CD14-positive monocyte (primary cell): ENCODE data around the gene TNNI2. TPM values are rescaled to one million over a fixed set of nuclear protein-coding genes. Genes with fewer than 3 reads are reported as not detected.

Source experiments
- DNase-seq, 3 donors: peaks; one replicate each; pipeline ENCODE4 v3.0.0-alpha.2; 2011 to 2022
- H2AFZ ChIP-seq: 2 replicates; pipeline ENCODE4 v1.6.0; 2012; ENCODE audit warnings: mild to moderate bottlenecking, low read depth, low read length, inconsistent platforms; ENCODE audit not compliant: insufficient read depth, poor library complexity, severe bottlenecking
- H3K27ac ChIP-seq, 2 donors: 1 replicate in 1 of 2; 2 replicates in 1 of 2; pipeline ENCODE4 v1.5.1; 2012 to 2013; ENCODE audit warnings: low read length in 2 of 2, control low read depth in 1 of 2, inconsistent platforms in 1 of 2, low read depth in 1 of 2, mild to moderate bottlenecking in 1 of 2
- H3K27me3 ChIP-seq, 2 donors: one replicate each; pipeline versions ENCODE4 v1.6.0 to v1.6.1; 2011 to 2013; ENCODE audit warnings: low read length in 2 of 2; ENCODE audit not compliant: control insufficient read depth in 2 of 2, insufficient read depth in 2 of 2
- H3K36me3 ChIP-seq, 2 donors: replicated peaks in 1 of 2; 1 replicate in 1 of 2; 2 replicates in 1 of 2; pipeline versions ENCODE4 v1.5.1 to v1.6.1; 2012 to 2013; ENCODE audit warnings: low read length in 2 of 2, control low read depth in 1 of 2, inconsistent platforms in 1 of 2, mild to moderate bottlenecking in 1 of 2; ENCODE audit not compliant: insufficient read depth in 2 of 2, control insufficient read depth in 1 of 2
- H3K4me1 ChIP-seq, 2 donors: 1 replicate in 1 of 2; 2 replicates in 1 of 2; pipeline versions ENCODE4 v1.5.1 to v1.6.1; 2012 to 2013; ENCODE audit warnings: low read length in 2 of 2, control low read depth in 1 of 2, inconsistent platforms in 1 of 2, mild to moderate bottlenecking in 1 of 2, moderate library complexity in 1 of 2; ENCODE audit not compliant: insufficient read depth in 2 of 2, control insufficient read depth in 1 of 2
- H3K4me2 ChIP-seq: replicated peaks from 2 replicates; pipeline ENCODE3; 2012; ENCODE audit warnings: low read length, moderate library complexity, mild to moderate bottlenecking; ENCODE audit not compliant: poor library complexity, severe bottlenecking; ENCODE audit errors: extremely low read depth
- H3K4me3 ChIP-seq, 3 experiments: fragments of 200-600 bp in 1 of 3; sonication (generic) in 1 of 3; replicated peaks in 1 of 3; 1 replicate in 2 of 3; 2 replicates in 1 of 3; pipeline ENCODE4 v1.5.1; 2011 to 2013; ENCODE audit warnings: low read length in 3 of 3, mild to moderate bottlenecking in 3 of 3, control low read depth in 2 of 3, low read depth in 2 of 3, inconsistent platforms in 1 of 3, moderate library complexity in 1 of 3
- H3K79me2 ChIP-seq: 2 replicates; pipeline ENCODE4 v1.6.0; 2012; ENCODE audit warnings: mild to moderate bottlenecking, control low read depth, inconsistent platforms, low read length, moderate library complexity; ENCODE audit not compliant: insufficient read depth
- H3K9ac ChIP-seq: 2 replicates; pipeline ENCODE4 v1.6.0; 2017; ENCODE audit warnings: low read length, mild to moderate bottlenecking; ENCODE audit not compliant: insufficient read depth, poor library complexity, severe bottlenecking
- H3K9me3 ChIP-seq, 2 donors: replicated peaks in 1 of 2; 1 replicate in 1 of 2; 2 replicates in 1 of 2; pipeline versions ENCODE4 v1.5.1 to v1.6.1; 2012 to 2013; ENCODE audit warnings: low read length in 2 of 2, control low read depth in 1 of 2; ENCODE audit not compliant: control insufficient read depth in 1 of 2, insufficient read depth in 1 of 2
- H4K20me1 ChIP-seq: 2 replicates; pipeline ENCODE4 v1.6.0; 2012; ENCODE audit warnings: mild to moderate bottlenecking, low read length, control low read depth, moderate library complexity; ENCODE audit not compliant: insufficient read depth
- H3K27ac Mint-ChIP-seq, 7 donors: one replicate each; pipeline ENCODE4 v1.8.0; 2020; ENCODE audit warnings: mild to moderate bottlenecking in 7 of 7, mixed read lengths in 7 of 7, moderate library complexity in 6 of 7, inconsistent platforms in 2 of 7
- H3K27me3 Mint-ChIP-seq, 3 donors: one replicate each; pipeline ENCODE4 v1.8.0; 2021 to 2022; ENCODE audit warnings: low read depth in 3 of 3, mild to moderate bottlenecking in 3 of 3, mixed read lengths in 3 of 3, moderate library complexity in 3 of 3, inconsistent platforms in 1 of 3
- H3K36me3 Mint-ChIP-seq, 2 donors: one replicate each; pipeline ENCODE4 v1.8.0; 2020; ENCODE audit warnings: mixed read lengths in 2 of 2, inconsistent platforms in 1 of 2, mild to moderate bottlenecking in 1 of 2
- H3K4me1 Mint-ChIP-seq: one replicate; pipeline ENCODE4 v1.8.0; 2020; ENCODE audit warnings: mild to moderate bottlenecking, mixed read lengths
- H3K4me3 Mint-ChIP-seq, 2 donors: one replicate each; pipeline ENCODE4 v1.8.0; 2020; ENCODE audit warnings: mild to moderate bottlenecking in 2 of 2, mixed read lengths in 2 of 2, moderate library complexity in 1 of 2
- H3K9me3 Mint-ChIP-seq, 7 donors: one replicate each; pipeline ENCODE4 v1.8.0; 2020 to 2022; ENCODE audit warnings: mixed read lengths in 7 of 7, mild to moderate bottlenecking in 6 of 7, moderate library complexity in 6 of 7, inconsistent platforms in 2 of 7
- CTCF ChIP-seq: fragments of 200-600 bp; IDR thresholded peaks from one replicate; pipeline ENCODE4 v1.8.0; 2022; ENCODE audit warnings: antibody characterized with exemption, mild to moderate bottlenecking
- WGBS: methylation state at CpG from one replicate; pipeline ENCODE4 v1.1.5; 2013; ENCODE audit warnings: missing lambda C conversion rate; ENCODE audit not compliant: insufficient coverage; 5-methylcytosine and 5-hydroxymethylcytosine counted together
- intact Hi-C, 2 donors: fragments of 100-400 bp; cut with micrococcal nuclease; formaldehyde crosslinking; loops; one replicate each; pipeline versions ENCODE4 v1.15.0 to v1.15.1; 2023
- polyA plus RNA-seq, 3 donors: library from polyadenylated mRNA; depleted of rRNA in 1 of 3; unstranded in 2 of 3; stranded (reverse) in 1 of 3; fragments of 300-500 nt in 2 of 3; fragments of >200 nt in 1 of 3; fragmentation: Illumina TruSeq in 2 of 3; gene quantifications; 1 replicate in 2 of 3; 2 replicates in 1 of 3; pipeline ENCODE4 v1.2.3, GENCODE V29; 2012 to 2021

The TNNI2 gene
- polyA plus RNA-seq, 3 donors, result 11.4 to 45.8 (median 11.7) TPM

GRCh38 chr11:1834779-1835670 lies 3.8 kb upstream of the TNNI2 start, which contains the start of gene SYT8:
TSS of gene SYT8 (plus strand) at chr11:1834990. CDS start at chr11:1835106, 116 bp downstream.
- Mint-ChIP-seq H3K4me1 (peaks cover 20% of the 10 kb centered on the region), H3K27ac (peak within 1 kb of the TSS in 1 of 7 donors; percentile 78), H3K27me3 (peaks cover 23 to 47% (median 25%) of the 10 kb centered on the region in 3 donors), H3K9me3 (peaks cover 0 to 2% (median 0%) of the 10 kb centered on the region in 7 donors), H3K36me3 (no peaks in the 10 kb centered on the region), H3K4me3 (no peak within 1 kb of the TSS)
- intact Hi-C loops, result loop anchor here (5.0 to 10.0 kb wide), 5 partner anchors 47 to 317 kb away; partner anchors contain the start of gene TNNT3 (in 1 of the 2)
- no peak within 1 kb of the TSS for H3K4me2 ChIP-seq
- H3K9ac ChIP-seq, result no peak within 1 kb of the TSS
- no peak within 1 kb of the TSS for H2AFZ ChIP-seq
- TF ChIP-seq CTCF, result no peak
- no peaks in the 10 kb centered on the region for H3K9me3 ChIP-seq
- no peak within 1 kb of the TSS for H3K27ac ChIP-seq
- H3K4me1 ChIP-seq, result peaks cover 34 to 40% of the 10 kb centered on the region in 2 donors
- no peaks in the 10 kb centered on the region for H4K20me1 ChIP-seq
- no peaks in the 10 kb centered on the region for H3K36me3 ChIP-seq
- H3K27me3 ChIP-seq, result peaks cover 0 to 20% of the 10 kb centered on the region in 2 donors
- DNase-seq, result no peak
- no peak within 1 kb of the TSS for H3K4me3 ChIP-seq
- 83% methylated on average over 25 of the region's 26 CpGs for WGBS
- peaks cover 1% of the 10 kb centered on the region for H3K79me2 ChIP-seq

GRCh38 chr11:1835671-1836010 lies 3.1 kb upstream of the TNNI2 start:
- H3K4me3 ChIP-seq, result no peak overlapping the region
- Mint-ChIP-seq H3K27ac (no peak overlapping the region), H3K27me3 (peaks cover 19 to 41% (median 20%) of the 10 kb centered on the region in 3 donors), H3K9me3 (peaks cover 0 to 2% (median 0%) of the 10 kb centered on the region in 7 donors), H3K4me3 (no peak overlapping the region), H3K4me1 (peaks cover 23% of the 10 kb centered on the region), H3K36me3 (peaks cover under 1 to 1% of the 10 kb centered on the region in 2 donors)
- no peak overlapping the region for H2AFZ ChIP-seq
- no peak overlapping the region for H3K4me2 ChIP-seq
- H4K20me1 ChIP-seq, result no peaks in the 10 kb centered on the region
- H3K27ac ChIP-seq, result no peak overlapping the region
- no peak overlapping the region for H3K9ac ChIP-seq
- H3K27me3 ChIP-seq, result peaks cover 0 to 15% of the 10 kb centered on the region in 2 donors
- TF ChIP-seq CTCF, result no peak
- no peak for DNase-seq
- peaks cover 4% of the 10 kb centered on the region for H3K79me2 ChIP-seq
- no peaks in the 10 kb centered on the region for H3K9me3 ChIP-seq
- intact Hi-C loops, result loop anchor here (2.0 to 10.0 kb wide), 4 partner anchors 47 to 317 kb away; partner anchors contain the start of gene TNNT3 (in 1 of the 2)
- WGBS, result 93% methylated on average over 12 of the region's 12 CpGs
- H3K36me3 ChIP-seq, result no peaks in the 10 kb centered on the region
- H3K4me1 ChIP-seq, result peaks cover 41 to 47% of the 10 kb centered on the region in 2 donors
